Upper lobe of left lung (tissue), 6 donors: ENCODE data around the gene ZNF652. TPM values are rescaled to one million over a fixed set of nuclear protein-coding genes. Genes with fewer than 3 reads are reported as not detected.
"Not testable (repeated sequence)": the region's sequence is repeated elsewhere in the genome, so short reads cannot be mapped to it uniquely, and the experiment has no call there.

Experiments
- ATAC-seq, 2 donors: fragments of 200-7000 bp; cut with Tn5 transposase; one replicate each; pipeline ENCODE4 v1.9.1; 2022; ENCODE audit warnings: mild to moderate bottlenecking in 2 of 2, moderate library complexity in 2 of 2; ENCODE audit not compliant: low FRiP score in 2 of 2
- DNase-seq, 2 donors: peaks; one replicate each; pipeline ENCODE4 v3.0.0-alpha.2; 2019 to 2020
- H3K27ac ChIP-seq, 4 donors: fragments of 200-600 bp; sonication (generic); one replicate each; pipeline ENCODE4 v1.5.1; 2016 to 2019
- H3K27me3 ChIP-seq, 4 donors: fragments of 200-600 bp; sonication (generic); one replicate each; pipeline ENCODE4 v1.5.1; 2017 to 2019
- H3K36me3 ChIP-seq, 4 donors: fragments of 200-600 bp; sonication (generic); one replicate each; pipeline ENCODE4 v1.5.1; 2016 to 2019
- H3K4me1 ChIP-seq, 4 donors: fragments of 200-600 bp; sonication (generic); one replicate each; pipeline ENCODE4 v1.5.1; 2018 to 2019
- H3K4me3 ChIP-seq, 4 donors: fragments of 200-600 bp; sonication (generic); one replicate each; pipeline ENCODE4 v1.5.1; 2017 to 2019; ENCODE audit warnings: mild to moderate bottlenecking in 2 of 4, moderate library complexity in 1 of 4
- H3K9me3 ChIP-seq, 4 donors: fragments of 200-600 bp; sonication (generic); one replicate each; pipeline ENCODE4 v1.5.1; 2018 to 2019
- EP300 ChIP-seq, 4 donors: sonication (generic); formaldehyde crosslinking; IDR thresholded peaks; one replicate each; pipeline ENCODE4 v1.5.1; 2017; ENCODE audit warnings: antibody characterized with exemption in 4 of 4, control low read depth in 2 of 4
- POLR2A ChIP-seq, 4 donors: fragments of 450-650 bp; IDR thresholded peaks; one replicate each; pipeline ENCODE4 v1.5.1; 2016 to 2017; ENCODE audit warnings: antibody characterized with exemption in 4 of 4, mild to moderate bottlenecking in 2 of 4
- POLR2AphosphoS5 ChIP-seq, 2 donors: sonication (generic); formaldehyde crosslinking; IDR thresholded peaks; one replicate each; pipeline ENCODE4 v1.5.1; 2017; ENCODE audit warnings: antibody characterized with exemption in 2 of 2
- WGBS, 2 donors: methylation state at CpG; one replicate each; pipeline ENCODE4 v1.1.5; 2017 to 2018; 5-methylcytosine and 5-hydroxymethylcytosine counted together
- total RNA-seq, 6 donors: library from RNA; depleted of rRNA in 4 of 6; stranded (reverse); fragments of >200 nt in 4 of 6; gene quantifications; one replicate each; pipeline versions ENCODE4 v1.1.0 to v1.2.1, GENCODE V29; 2016 to 2021
- TF ChIP-seq, protein P1 (sequence below), 6 experiments: fragments of 450-650 bp in 4 of 6; fragments of 200-600 bp in 2 of 6; sonication (generic) in 2 of 6; IDR thresholded peaks; one replicate each; pipeline ENCODE4 v1.5.1; 2016 to 2019; ENCODE audit warnings: antibody characterized with exemption in 6 of 6
- donor health status: DM: no; HTN: no; CAD: no; lungs with moderate emphysema.
- donor health status: DM: no; HTN: yes; CAD: no; lungs with severe emphysema.

Gene ZNF652
- total RNA-seq, 6 donors from 2014 or later: 29.4 to 69.4 (median 41.5) TPM

DNA sequence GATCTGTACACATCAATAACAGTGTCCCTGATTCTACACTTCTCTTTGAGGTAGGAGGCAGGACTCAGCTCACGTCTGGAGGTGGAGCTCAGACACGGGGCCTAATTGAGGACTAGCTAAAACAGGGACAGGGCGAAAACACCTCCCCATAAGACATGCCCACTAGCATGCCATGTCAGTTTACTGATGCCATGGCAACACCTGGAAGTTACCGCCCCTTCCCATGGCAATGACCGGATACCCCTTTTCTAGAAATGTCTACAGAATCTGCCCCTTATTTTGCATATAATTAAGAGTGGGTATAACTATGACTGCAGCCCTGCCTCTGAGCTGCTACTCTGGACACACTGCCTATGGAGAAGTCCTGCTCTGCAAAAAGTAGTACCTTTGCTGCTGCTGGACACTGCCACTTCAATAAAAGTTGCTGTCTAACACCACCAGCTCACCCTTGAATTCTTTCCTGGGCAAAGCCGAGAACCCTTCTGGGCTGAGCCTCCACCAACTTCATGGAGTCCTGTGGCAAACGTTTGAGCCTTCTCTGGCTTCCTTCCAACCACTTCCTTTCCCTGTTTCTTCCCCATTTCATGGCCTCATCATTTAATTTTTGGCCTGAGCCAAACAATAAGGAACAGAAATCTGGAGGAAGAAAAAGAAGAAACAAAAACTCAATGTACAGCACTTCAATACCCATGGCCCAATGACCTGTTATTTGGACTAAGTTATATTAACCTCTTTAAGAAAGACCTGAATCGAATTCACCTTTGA, 31.6 kb upstream of the ZNF652 start:
- ATAC-seq (peak in 1 of 2 donors; percentile 27), DNase-seq (no peak)
- no peak for TF ChIP-seq EP300 (IDR thresholded peaks at IDR 0.05)
- no peak for TF ChIP-seq POLR2A (IDR thresholded peaks at IDR 0.05)
- TF ChIP-seq, protein P1, sequence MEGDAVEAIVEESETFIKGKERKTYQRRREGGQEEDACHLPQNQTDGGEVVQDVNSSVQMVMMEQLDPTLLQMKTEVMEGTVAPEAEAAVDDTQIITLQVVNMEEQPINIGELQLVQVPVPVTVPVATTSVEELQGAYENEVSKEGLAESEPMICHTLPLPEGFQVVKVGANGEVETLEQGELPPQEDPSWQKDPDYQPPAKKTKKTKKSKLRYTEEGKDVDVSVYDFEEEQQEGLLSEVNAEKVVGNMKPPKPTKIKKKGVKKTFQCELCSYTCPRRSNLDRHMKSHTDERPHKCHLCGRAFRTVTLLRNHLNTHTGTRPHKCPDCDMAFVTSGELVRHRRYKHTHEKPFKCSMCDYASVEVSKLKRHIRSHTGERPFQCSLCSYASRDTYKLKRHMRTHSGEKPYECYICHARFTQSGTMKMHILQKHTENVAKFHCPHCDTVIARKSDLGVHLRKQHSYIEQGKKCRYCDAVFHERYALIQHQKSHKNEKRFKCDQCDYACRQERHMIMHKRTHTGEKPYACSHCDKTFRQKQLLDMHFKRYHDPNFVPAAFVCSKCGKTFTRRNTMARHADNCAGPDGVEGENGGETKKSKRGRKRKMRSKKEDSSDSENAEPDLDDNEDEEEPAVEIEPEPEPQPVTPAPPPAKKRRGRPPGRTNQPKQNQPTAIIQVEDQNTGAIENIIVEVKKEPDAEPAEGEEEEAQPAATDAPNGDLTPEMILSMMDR (IDR thresholded peaks at IDR 0.05): no peak
- no peak for TF ChIP-seq POLR2AphosphoS5 (IDR thresholded peaks at IDR 0.05)
- peaks cover 30 to 47% (median 35%) of the 10 kb centered on the region in 4 donors for H3K4me1 ChIP-seq
- WGBS, 2 donors: 59 to 71% methylated on average over 7 to 8 of the region's 8 CpGs
- H3K27me3 ChIP-seq: no peaks in the 10 kb centered on the region
- no peaks in the 10 kb centered on the region for H3K36me3 ChIP-seq
- H3K4me3 ChIP-seq: no peak overlapping the region
- no peaks in the 10 kb centered on the region for H3K9me3 ChIP-seq
- H3K27ac ChIP-seq: no peak overlapping the region

DNA sequence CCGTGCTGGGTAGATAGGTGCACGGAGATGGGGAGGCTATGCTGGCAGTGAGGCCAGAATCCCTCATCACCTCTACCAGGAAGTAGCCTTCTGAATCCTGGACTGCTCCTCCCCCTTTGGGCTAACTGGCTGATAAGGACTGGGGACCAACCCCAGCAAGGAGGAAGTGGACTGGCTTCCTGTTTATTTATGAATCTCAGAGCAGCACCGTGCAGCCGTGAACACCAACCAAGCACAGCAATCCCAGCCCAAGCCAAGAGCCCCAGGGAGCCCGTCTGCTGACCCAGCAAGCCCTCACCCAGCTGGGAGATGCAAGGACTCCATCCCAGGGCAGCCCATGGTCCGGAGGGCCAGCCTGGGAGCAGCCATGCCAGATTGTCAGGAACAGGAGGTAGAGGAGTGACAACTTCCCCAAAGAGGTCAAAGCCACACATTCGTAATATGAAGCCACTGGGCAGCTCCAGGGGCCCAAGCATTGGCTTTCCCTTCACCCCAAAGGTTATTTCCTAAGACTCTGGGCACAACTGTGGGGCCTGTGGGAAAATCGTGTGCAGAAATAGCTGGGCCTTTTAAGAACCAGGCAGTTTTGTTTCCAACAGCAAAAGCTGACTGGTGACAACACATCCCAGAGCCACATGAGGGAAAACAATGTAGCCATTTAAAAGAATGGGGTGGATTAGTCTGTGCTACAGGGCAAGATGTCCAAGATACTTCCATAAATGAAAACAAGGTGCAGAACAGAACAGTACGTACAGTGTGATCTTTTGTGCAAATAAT, 28.7 kb upstream of the ZNF652 start:
- no peaks in the 10 kb centered on the region for H3K27me3 ChIP-seq
- WGBS, 2 donors: 37 to 40% methylated on average over 6 to 9 of the region's 9 CpGs
- H3K4me1 ChIP-seq: peaks cover 30 to 47% (median 38%) of the 10 kb centered on the region in 4 donors
- DNase-seq (peak; percentile 61 to 71), ATAC-seq (peak; percentile 72 to 80)
- peak overlapping the region in 2 of 4 donors; percentile 14 to 15 for H3K4me3 ChIP-seq
- TF ChIP-seq POLR2AphosphoS5 (IDR thresholded peaks at IDR 0.05) (peak in 1 of 2 donors; percentile 27), POLR2A (IDR thresholded peaks at IDR 0.05) (peak in 1 of 4 donors; percentile 11), EP300 (IDR thresholded peaks at IDR 0.05) (no peak)
- TF ChIP-seq, protein P1 (IDR thresholded peaks at IDR 0.05): no peak
- peak overlapping the region; percentile 70 to 85 (median 83) for H3K27ac ChIP-seq
- no peaks in the 10 kb centered on the region for H3K9me3 ChIP-seq
- no peaks in the 10 kb centered on the region for H3K36me3 ChIP-seq

DNA sequence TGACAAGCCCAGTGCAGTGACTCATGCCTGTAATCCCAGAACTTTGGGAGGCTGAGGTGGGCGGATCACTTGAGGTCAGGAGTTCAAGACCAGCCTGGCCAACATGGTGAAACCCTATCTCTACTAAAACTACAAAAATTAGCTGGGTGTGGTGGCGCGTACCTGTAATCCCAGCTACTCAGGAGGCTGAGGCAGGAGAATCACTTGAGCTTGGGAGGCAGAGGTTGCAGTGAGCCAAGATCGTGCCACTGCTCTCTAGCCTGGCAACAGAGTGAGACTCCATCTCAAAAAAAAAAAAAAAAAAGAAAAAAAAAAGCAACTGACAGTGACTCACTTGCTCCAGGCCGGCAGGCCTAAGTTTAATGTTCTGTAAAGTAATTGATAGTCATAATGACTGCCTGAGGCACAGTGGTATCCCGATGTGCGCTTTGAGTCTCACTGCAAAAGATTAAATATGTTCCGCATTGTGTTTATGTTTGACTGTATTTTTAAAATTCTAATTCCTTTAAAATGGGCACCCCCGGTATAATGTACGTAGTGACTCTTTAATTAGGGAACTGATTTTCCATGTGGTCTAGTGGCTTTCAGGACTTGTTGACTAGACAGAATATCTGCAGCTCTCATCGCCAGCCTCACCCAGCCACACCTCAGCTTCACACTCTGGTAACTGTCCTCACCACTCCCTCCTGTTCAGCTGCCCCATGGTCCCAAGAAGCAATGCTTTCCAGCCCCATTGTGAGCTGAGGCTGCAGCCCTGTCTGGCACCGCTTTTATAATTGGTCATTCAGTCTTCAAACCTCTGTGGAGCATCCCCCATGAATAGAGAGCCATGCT, 27.7 kb upstream of the ZNF652 start:
- Histone ChIP-seq H3K27ac (peak overlapping the region; percentile 70 to 85 (median 83)), H3K4me1 (peaks cover 28 to 45% (median 36%) of the 10 kb centered on the region in 4 donors)
- H3K27me3 ChIP-seq, H3K36me3 ChIP-seq, DNase-seq, H3K9me3 ChIP-seq, H3K4me3 ChIP-seq, ATAC-seq: not testable (repeated sequence)
- 81 to 87% methylated on average over 12 of the region's 12 CpGs for WGBS, 2 donors

DNA sequence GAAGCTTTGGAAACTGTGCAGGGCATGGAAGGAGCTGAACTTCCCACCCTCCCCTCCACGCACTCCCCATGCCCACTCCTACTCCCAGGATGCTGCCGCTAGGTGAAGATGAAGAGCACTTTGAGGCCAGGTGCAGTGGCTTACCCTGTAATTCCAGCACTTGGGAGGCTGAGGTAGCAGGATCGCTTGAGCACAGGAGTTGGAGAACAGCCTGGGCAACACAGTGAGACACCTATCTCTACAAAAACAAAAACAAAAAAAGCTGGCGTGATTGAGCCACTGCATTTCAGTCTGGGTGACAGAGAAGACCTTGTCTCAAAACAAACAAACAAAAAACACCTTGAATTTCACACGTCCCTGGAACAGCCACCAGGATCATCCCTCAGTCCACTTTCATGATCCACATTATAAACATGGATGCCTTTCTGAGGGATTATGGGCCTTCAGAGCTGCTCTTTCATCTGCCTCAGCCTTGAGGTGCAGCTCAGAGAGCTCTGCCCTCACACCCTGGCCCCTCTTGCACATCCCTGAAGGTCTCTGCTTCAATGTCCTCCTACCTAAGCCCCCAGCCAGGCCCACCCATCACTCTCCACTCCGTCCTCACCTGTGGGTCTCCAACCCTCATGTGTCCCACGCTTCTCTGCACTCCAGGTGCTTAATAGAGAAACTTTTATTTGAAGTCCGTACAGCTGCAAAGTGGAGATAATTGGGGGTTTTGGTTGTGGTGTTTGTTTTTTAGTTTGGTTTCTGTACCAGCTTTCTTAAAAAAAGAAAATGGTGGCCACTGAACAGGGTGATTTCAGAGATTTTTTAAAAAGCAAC, 26.9 kb upstream of the ZNF652 start:
- 93% methylated on average over 7 to 8 of the region's 8 CpGs for WGBS, 2 donors
- H3K27ac ChIP-seq: peak overlapping the region in 2 of 4 donors; percentile 27 to 60
- TF ChIP-seq POLR2A (IDR thresholded peaks at IDR 0.05) (no peak), POLR2AphosphoS5 (IDR thresholded peaks at IDR 0.05) (no peak), EP300 (IDR thresholded peaks at IDR 0.05) (no peak)
- TF ChIP-seq, protein P1 (IDR thresholded peaks at IDR 0.05): no peak

More for the DNA sequence above, 26.9 kb upstream of the ZNF652 start:
- H3K4me1 ChIP-seq: peaks cover 22 to 36% (median 29%) of the 10 kb centered on the region in 4 donors
- no peaks in the 10 kb centered on the region for H3K9me3 ChIP-seq
- H3K4me3 ChIP-seq: no peak overlapping the region
- H3K36me3 ChIP-seq: no peaks in the 10 kb centered on the region
- DNase-seq (no peak), ATAC-seq (no peak)
- no peaks in the 10 kb centered on the region for H3K27me3 ChIP-seq
